ENCODE data around the gene SAXO1. TPM values are rescaled to one million over a fixed set of nuclear protein-coding genes. Genes with fewer than 3 reads are reported as not detected.

Gene SAXO1
- total and polyA plus RNA-seq, 7 donors: under 0.01 to 0.01 TPM; not detected in 5

- no peak overlapping the region for H3K4me3 ChIP-seq
- DNase-seq: no peak
- no peaks in the 10 kb centered on the region for H3K9me3 ChIP-seq
- 27 to 39% methylated on average over 12 of the region's 12 CpGs for WGBS, 2 donors
- TF ChIP-seq EP300 (IDR thresholded peaks at IDR 0.05) (no peak), POLR2AphosphoS5 (IDR thresholded peaks at IDR 0.05) (no peak), POLR2A (IDR thresholded peaks at IDR 0.05) (no peak), CTCF (IDR thresholded peaks at IDR 0.05) (no peak)
- H3K36me3 ChIP-seq: no peaks in the 10 kb centered on the region
- H3K27ac ChIP-seq: no peak overlapping the region
- H3K27me3 ChIP-seq: no peaks in the 10 kb centered on the region
- intact Hi-C loops (cut with DNase I): no loop called here
- H3K4me1 ChIP-seq: peaks cover 0 to 19% (median 15%) of the 10 kb centered on the region in 4 donors
These were observed 56.1 kb downstream of the SAXO1 start for GRCh38 chr9:18976709-18977531.

GRCh38 chr9:18976221-18976708 is 56.7 kb downstream of the SAXO1 start:
- H3K9me3 ChIP-seq: no peaks in the 10 kb centered on the region
- TF ChIP-seq POLR2A (IDR thresholded peaks at IDR 0.05) (no peak), EP300 (IDR thresholded peaks at IDR 0.05) (no peak), CTCF (IDR thresholded peaks at IDR 0.05) (no peak), POLR2AphosphoS5 (IDR thresholded peaks at IDR 0.05) (no peak)
- H3K27ac ChIP-seq: no peak overlapping the region
- intact Hi-C loops (cut with DNase I): no loop called here
- no peak overlapping the region for H3K4me3 ChIP-seq
- H3K4me1 ChIP-seq: peaks cover 0 to 12% (median 8%) of the 10 kb centered on the region in 4 donors
- no peak for DNase-seq
- H3K27me3 ChIP-seq: no peaks in the 10 kb centered on the region
- no peaks in the 10 kb centered on the region for H3K36me3 ChIP-seq
- 26 to 33% methylated on average over 4 of the region's 4 CpGs for WGBS, 2 donors

- no peak for DNase-seq
These were observed 59.7 kb downstream of the SAXO1 start for GRCh38 chr9:18973348-18973747.

GRCh38 chr9:18972675-18973074 is 60.3 kb downstream of the SAXO1 start:
- Histone ChIP-seq H3K36me3 (no peaks in the 10 kb centered on the region), H3K27me3 (no peaks in the 10 kb centered on the region), H3K9me3 (no peaks in the 10 kb centered on the region), H3K27ac (no peak overlapping the region), H3K4me3 (no peak overlapping the region), H3K4me1 (no peaks in the 10 kb centered on the region)
- 53 to 76% methylated on average over 5 of the region's 5 CpGs for WGBS, 2 donors
- TF ChIP-seq EP300 (IDR thresholded peaks at IDR 0.05) (no peak), CTCF (IDR thresholded peaks at IDR 0.05) (no peak), POLR2A (IDR thresholded peaks at IDR 0.05) (no peak), POLR2AphosphoS5 (IDR thresholded peaks at IDR 0.05) (no peak)
- no peak for DNase-seq
- intact Hi-C loops (cut with DNase I): no loop called here

More at GRCh38 chr9:18973348-18973747, 59.7 kb downstream of the SAXO1 start:
- WGBS, 2 donors: 91 to 93% methylated on average over 2 of the region's 2 CpGs
- TF ChIP-seq POLR2AphosphoS5 (IDR thresholded peaks at IDR 0.05) (no peak), POLR2A (IDR thresholded peaks at IDR 0.05) (no peak), EP300 (IDR thresholded peaks at IDR 0.05) (no peak), CTCF (IDR thresholded peaks at IDR 0.05) (no peak)
- Histone ChIP-seq H3K4me1 (no peaks in the 10 kb centered on the region), H3K27me3 (no peaks in the 10 kb centered on the region), H3K27ac (no peak overlapping the region), H3K9me3 (no peaks in the 10 kb centered on the region), H3K4me3 (no peak overlapping the region), H3K36me3 (no peaks in the 10 kb centered on the region)
- intact Hi-C loops (cut with DNase I): no loop called here

Measured in sigmoid colon (tissue), 7 donors.